Fibroblast of gingiva (primary cell): ENCODE measurements around the gene KLHL17.

ENCODE experiments used
- DNase-seq: peaks from one replicate; pipeline ENCODE4 v3.0.0-alpha.2; 2011; ENCODE audit warnings: low read depth

KLHL17 gene

DNA sequence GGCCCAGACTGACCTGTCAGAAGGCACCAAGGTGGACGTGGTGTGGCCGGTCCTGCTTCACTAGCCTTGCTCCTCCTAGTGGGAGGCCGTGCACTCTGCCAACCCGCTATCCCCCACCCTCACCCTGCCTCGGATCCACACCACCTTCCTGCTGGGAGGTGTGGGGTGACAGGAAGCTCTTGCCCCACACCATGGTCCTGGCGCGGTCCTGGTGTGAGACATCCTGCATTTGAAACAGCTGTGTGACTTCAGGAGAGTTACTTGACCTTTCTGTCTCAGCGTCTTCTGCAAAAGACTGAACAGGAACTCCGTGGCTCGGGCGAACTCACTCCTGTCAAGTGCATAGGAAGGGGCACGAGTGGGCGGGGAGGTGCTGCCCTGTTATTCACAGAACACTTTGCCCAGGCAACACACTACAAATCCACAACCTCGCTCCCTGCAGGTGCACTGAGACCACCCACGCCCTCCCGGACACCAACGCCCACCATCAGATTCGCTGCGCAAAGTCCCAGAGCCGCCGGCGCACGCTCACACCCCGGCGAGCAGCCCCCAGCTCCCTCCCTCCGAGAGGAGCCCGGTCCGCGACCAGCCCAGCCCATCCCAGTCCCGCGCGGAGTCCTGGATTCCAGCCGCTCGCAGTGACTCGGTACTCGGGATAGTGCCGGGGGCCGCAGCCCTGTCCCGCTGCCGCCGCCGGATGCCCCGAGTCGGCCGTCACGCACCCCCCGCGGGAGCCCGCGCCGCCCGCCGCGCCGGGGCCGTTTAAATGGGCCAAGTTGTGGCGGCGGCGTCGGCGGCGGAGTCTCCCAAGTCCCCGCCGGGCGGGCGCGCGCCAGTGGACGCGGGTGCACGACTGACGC, 37.0 kb upstream of the KLHL17 start, which contains the start of gene SAMD11:
Gene SAMD11 (plus strand): TSS at position 793 of the 860 bp plus-strand sequence. CDS start 509 bp downstream, outside the sequence.
- DNase-seq, result peak; percentile 85

- DNase-seq, result no peak
Observed at GRCh38 chr1:923991-924655, 36.3 kb upstream of the KLHL17 start.

DNA sequence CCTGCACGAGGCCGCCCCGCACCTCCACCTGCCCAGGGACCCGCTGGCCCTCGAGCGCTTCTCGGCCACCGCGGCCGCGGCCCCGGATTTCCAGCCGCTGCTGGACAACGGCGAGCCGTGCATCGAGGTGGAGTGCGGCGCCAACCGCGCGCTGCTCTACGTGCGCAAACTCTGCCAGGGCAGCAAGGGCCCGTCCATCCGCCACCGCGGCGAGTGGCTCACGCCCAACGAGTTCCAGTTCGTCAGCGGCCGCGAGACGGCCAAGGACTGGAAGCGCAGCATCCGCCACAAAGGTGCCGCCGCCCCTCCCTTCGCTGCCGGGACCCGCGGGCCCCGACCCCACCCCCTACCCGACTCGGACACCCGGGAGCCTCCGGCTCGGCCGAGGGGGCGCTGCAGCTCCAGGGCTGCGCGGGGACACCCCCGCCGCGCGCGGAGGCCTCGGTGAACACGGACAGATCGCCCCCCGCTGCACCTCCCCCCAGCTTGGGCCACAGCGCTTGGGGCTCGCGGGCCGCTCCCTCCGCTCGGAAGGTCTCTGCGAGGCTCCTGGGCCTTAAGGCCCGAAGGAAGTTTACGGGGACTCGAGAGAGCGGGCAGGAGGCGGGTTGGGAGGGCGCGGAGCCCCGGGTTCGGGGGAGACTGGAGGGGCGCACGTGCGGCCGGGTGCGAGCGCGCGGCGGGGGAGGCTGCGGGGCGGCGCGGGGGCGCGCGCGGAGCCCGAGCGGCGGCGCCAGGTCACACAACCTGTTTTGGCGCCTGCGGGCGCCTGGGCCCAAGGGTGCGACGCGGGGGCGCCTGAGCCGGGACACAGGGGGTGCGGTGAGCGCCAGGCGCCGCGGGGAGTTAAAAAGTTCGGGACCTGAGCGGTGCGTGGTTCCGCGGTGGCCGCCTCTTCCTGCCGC, 35.5 kb upstream of the KLHL17 start:
- DNase-seq, result peak; percentile 15

- DNase-seq, result no peak
Observed at GRCh38 chr1:925561-926421, 34.6 kb upstream of the KLHL17 start.

DNA sequence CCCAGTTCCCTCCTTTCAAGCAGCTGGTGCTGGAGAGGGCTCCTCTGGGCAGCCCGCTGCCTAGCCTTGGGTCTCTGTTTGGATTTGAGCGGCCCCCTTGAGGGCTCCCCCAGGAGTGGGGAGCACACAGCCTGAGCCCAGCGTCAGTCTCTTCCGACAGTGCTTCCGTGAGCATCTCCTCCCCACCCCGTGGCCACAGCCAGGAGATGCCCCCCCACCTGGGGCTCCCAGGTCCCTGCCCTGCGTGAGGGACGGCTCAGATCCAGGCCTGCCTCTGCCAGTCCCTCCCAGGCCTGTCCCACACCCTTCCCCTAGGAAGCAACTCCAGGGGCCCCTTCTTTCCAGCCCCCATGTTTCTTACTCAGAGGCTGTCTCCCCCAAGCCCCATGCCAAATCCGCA, 33.1 kb upstream of the KLHL17 start:
- DNase-seq, result no peak

DNA sequence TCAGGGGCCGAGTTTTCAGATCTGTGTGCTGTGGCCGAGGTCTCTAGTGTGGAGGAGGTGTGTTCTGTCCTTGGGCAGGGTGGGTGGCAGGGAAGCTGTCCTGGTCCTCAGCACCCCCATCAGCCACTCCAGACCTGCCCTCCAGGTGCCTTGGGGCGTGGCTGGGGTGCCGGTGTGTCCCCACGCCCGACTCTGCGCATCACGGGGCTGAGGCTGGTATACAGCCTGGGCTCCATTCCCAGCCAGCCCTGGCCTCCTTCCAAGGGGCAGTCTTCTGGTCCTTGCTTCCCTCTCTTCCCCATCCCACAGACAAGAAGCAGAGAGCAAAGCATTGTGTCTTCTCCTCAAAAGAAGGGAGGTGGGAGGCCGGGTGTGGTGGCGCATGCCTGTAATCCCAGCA, 32.6 kb upstream of the KLHL17 start:
- DNase-seq, result no peak

DNA sequence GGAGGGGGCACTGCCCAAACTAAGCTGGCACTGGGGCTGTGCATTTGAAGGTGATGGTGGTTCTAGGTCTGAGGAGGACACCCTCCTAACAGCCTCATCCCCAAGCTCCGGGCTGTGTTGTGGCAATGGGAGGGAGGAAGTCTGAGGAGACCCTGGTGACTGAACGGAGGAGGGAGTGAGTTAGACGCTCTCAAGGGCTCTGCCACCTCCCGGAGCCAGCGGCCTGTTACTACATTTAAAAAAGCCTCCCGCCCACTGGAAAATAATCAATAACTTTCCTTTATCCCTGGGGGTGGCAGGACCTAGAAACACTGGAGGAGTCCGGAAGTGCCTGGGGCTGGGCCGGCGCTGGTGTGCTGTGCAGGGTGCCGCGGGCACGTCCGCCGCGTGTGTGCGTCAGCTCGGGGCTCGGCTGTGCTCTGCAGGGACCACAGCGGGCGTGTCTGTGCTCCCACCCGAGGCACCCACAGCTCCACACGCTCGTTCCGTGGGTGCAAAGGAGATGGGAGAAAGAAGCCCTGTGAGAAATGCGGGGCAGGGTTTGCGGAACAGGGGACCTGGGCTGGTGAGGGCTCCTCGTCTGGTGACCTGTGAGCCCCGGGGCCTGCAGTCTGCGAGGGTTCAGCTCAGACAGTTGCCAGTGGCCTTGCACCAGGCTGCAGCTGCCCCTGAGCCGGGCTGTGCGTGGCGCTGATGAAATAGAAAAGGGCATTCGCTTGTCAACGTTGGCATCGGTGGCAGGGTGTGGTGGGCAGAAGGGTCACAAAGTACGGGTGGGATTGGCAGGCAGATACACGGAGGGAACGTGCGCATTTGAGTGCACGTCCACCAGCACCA, 31.3 kb upstream of the KLHL17 start:
- DNase-seq, result no peak

- DNase-seq, result no peak
Observed at GRCh38 chr1:929712-930632, 30.4 kb upstream of the KLHL17 start.

- no peak for DNase-seq
Observed at GRCh38 chr1:930633-931138, 29.7 kb upstream of the KLHL17 start.

DNA sequence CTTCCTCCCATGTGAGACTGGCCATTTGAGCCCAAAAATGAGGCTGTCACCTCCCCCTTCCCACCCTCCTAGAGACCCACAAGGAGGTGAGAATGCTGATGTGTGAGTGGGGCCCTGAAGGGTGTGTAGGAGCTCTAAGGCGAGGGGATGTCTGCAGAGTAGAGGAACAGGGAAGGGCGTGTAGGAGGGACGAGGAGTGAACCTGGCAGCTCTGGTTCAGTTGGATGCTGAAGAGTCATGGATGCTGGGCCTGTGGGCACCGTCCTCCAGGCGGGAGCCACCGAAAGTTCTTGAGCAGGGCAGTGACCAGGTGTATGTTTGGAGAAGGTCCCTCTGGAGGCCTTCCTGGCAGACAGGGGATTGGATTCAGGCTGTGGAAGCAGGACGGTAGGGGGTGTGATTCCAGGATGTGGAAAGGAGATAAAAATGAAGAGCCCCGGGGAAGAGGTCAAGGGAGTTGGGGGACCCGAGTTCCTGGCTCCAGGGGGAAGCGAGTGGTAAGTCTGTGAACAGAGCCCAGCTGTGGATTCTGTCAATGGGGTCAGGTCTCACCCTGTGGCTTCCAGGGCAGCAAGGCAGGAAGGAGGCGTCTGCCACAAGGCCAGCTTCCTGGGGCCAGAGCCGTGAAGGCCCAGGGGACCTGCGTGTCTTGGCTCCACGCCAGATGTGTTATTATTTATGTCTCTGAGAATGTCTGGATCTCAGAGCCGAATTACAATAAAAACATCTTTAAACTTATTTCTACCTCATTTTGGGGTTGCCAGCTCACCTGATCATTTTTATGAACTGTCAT, 28.8 kb upstream of the KLHL17 start:
- DNase-seq, result no peak

GRCh38 chr1:932173-932510, 28.2 kb upstream of the KLHL17 start:
- no peak for DNase-seq

DNA sequence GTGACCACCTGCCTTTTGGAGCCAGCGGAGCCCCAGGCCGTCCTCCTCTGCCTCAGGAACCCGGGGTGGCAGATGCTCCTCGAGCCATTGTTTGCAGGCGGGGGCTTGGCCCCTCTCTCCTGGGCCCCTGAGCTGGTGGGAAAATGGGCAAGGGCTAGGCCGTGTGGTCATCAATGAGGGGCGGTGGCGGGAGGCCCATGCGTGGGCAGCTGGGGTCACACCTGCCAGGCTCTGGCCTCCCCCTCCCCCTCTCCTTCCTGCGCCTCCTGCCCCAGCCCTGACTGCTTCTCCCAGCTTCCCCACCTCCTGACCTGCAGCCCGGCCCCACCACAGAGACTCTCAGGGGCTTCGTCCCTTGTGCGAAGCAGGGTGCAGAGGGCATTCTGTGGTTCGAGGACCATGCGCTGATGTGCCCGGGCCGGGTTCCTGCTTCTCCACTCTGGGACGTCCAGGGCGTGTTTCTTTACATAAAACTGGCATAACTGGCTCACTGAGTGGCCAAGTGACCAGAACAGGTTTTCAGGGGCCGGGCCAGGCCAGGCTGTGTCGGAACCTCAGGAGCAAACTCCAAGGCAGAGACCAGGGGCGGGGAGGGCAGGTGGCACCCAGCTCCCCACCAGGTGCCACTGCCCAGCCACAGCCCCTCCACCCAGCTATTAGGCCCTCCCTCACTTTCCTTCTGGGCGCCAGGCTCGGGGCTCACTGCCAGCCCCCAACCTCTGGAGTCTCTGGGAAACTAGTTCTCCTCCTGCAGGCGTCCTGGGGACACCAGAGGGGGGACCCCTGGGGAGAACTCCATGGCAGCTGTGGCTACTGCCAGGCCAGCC, 27.4 kb upstream of the KLHL17 start:
- DNase-seq, result no peak

- DNase-seq, result no peak
Observed at GRCh38 chr1:933603-933940, 26.8 kb upstream of the KLHL17 start.

- no peak for DNase-seq
Observed at GRCh38 chr1:934991-935750, 25.2 kb upstream of the KLHL17 start.

- no peak for DNase-seq
Observed at GRCh38 chr1:935751-936231, 24.6 kb upstream of the KLHL17 start.

GRCh38 chr1:936348-937264, 23.8 kb upstream of the KLHL17 start:
- no peak for DNase-seq
